Hematopoietic multipotent progenitor cell treated with erythropoietin and hydrocortisone succinate and interleukin-3 and kit ligand, for 8 days (in vitro differentiated cells): ENCODE data around the gene VTI1A.
A peak's percentile ranks its signal among the peaks of the same experiment; 100 is the strongest.
"Not testable (repeated sequence)": the region's sequence is repeated elsewhere in the genome, so short reads cannot be mapped to it uniquely, and the experiment has no call there.

Experiments used
- DNase-seq: peaks from one replicate; pipeline ENCODE4 v3.0.0-alpha.2; 2015

Gene VTI1A

GRCh38 chr10:112842832-112843360 is 395.9 kb downstream of the VTI1A start:
- peak; percentile 16 for DNase-seq

- DNase-seq = peak; percentile 17
These were observed 396.6 kb downstream of the VTI1A start for GRCh38 chr10:112843623-112844022.

GRCh38 chr10:112844681-112845544 is 397.9 kb downstream of the VTI1A start:
- DNase-seq = no peak

GRCh38 chr10:112847778-112848177 is 400.8 kb downstream of the VTI1A start:
- no peak for DNase-seq

- no peak for DNase-seq
These were observed 401.2 kb downstream of the VTI1A start for GRCh38 chr10:112848228-112848627.

GRCh38 chr10:112848868-112849430 is 401.9 kb downstream of the VTI1A start:
- DNase-seq = no peak

- no peak for DNase-seq
These were observed 402.5 kb downstream of the VTI1A start for GRCh38 chr10:112849546-112849945.

DNA sequence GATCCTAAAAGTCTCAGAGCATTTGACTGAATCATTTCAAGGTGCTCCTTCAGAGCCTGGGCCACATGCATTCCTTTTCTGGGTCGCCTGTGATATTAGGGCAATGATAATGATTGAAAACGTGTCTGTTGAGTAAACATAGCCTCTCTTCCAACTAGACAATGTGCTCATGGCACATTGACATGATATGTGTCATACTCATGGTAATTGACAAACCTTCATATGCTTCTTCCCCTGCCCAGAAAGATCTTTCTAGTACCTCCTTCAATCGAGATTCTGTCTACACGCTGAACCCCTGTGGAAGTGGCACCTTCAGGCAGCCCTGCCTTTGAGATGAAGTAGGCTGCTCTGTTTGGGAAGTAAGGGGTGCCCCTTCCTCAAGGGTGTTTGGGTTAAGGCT is 404.2 kb downstream of the VTI1A start:
- no peak for DNase-seq

- DNase-seq = no peak
These were observed 404.7 kb downstream of the VTI1A start for GRCh38 chr10:112851588-112852211.

- DNase-seq = no peak
These were observed 405.3 kb downstream of the VTI1A start for GRCh38 chr10:112852306-112852705.

- DNase-seq = no peak
These were observed 408.1 kb downstream of the VTI1A start for GRCh38 chr10:112855134-112855533.

- no peak for DNase-seq
These were observed 410.5 kb downstream of the VTI1A start for GRCh38 chr10:112857493-112857892.

DNA sequence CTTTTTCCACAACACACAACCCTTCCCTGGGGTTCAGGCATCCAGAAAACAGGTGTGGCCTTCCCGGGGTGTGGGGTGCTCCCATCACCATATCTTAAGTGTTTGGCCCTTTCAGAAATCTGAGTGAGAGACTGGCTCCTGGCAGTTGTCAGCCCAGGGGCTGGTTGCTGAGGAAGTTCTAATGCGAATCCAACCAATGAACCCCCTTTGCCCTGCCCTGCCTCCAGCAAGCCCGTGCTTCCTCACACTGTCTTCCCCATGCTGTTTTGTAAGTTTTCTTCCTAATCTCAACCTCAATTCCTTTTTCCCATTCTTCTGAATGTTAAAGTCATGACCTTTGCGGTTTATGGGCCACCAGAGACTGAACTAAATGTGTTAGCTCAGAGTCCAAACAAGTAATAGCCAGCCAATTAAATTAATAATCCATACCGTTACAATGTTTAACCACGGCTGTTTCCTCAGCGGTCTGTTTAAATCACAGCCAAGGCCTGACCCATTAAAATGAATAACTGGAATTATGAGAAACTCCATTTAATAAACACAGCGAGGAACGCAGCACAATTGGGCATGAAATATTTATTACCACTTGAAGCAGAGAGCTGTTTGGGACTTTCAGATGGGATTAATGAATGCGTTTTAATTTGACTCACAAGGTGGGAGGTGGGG is 412.1 kb downstream of the VTI1A start:
- DNase-seq = no peak

- DNase-seq = no peak
These were observed 412.8 kb downstream of the VTI1A start for GRCh38 chr10:112859793-112860192.

GRCh38 chr10:112863461-112863860 is 416.4 kb downstream of the VTI1A start:
- not testable (repeated sequence) for DNase-seq
